Thyroid gland (tissue), 4 donors: ENCODE results near the gene METTL1.
A peak's percentile ranks its signal among the peaks of the same experiment; 100 is the strongest.

Experiments
- POLR2A ChIP-seq, 2 donors: fragments of 450-650 bp; IDR thresholded peaks; one replicate each; pipeline ENCODE4 v1.6.1; 2017; ENCODE audit warnings: antibody characterized with exemption in 2 of 2, mild to moderate bottlenecking in 2 of 2, moderate library complexity in 1 of 2
- TF ChIP-seq, protein P1 (sequence below), 6 experiments: fragments of 200-600 bp in 3 of 6; fragments of 450-650 bp in 3 of 6; sonication (generic) in 3 of 6; IDR thresholded peaks; one replicate each; pipeline ENCODE4 v1.5.1; 2016 to 2019; ENCODE audit warnings: antibody characterized with exemption in 6 of 6, mild to moderate bottlenecking in 2 of 6, inconsistent platforms in 1 of 6, moderate library complexity in 1 of 6

GRCh38 chr12:57744777-57745484 is 27.0 kb downstream of the METTL1 start, which contains the start of gene TSPAN31:
- TF ChIP-seq POLR2A (IDR thresholded peaks at IDR 0.05): peak in 1 of 2 donors; percentile 73
- TF ChIP-seq, protein P1, sequence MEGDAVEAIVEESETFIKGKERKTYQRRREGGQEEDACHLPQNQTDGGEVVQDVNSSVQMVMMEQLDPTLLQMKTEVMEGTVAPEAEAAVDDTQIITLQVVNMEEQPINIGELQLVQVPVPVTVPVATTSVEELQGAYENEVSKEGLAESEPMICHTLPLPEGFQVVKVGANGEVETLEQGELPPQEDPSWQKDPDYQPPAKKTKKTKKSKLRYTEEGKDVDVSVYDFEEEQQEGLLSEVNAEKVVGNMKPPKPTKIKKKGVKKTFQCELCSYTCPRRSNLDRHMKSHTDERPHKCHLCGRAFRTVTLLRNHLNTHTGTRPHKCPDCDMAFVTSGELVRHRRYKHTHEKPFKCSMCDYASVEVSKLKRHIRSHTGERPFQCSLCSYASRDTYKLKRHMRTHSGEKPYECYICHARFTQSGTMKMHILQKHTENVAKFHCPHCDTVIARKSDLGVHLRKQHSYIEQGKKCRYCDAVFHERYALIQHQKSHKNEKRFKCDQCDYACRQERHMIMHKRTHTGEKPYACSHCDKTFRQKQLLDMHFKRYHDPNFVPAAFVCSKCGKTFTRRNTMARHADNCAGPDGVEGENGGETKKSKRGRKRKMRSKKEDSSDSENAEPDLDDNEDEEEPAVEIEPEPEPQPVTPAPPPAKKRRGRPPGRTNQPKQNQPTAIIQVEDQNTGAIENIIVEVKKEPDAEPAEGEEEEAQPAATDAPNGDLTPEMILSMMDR (IDR thresholded peaks at IDR 0.05): peak in 1 of 6 experiments; percentile 5
